ENCODE measurements around the gene NEUROD4. TPM values are rescaled to one million over a fixed set of nuclear protein-coding genes. Genes with fewer than 3 reads are reported as not detected.

Gene NEUROD4
- total RNA-seq, 2 experiments from 2014 or later, result not detected

DNA sequence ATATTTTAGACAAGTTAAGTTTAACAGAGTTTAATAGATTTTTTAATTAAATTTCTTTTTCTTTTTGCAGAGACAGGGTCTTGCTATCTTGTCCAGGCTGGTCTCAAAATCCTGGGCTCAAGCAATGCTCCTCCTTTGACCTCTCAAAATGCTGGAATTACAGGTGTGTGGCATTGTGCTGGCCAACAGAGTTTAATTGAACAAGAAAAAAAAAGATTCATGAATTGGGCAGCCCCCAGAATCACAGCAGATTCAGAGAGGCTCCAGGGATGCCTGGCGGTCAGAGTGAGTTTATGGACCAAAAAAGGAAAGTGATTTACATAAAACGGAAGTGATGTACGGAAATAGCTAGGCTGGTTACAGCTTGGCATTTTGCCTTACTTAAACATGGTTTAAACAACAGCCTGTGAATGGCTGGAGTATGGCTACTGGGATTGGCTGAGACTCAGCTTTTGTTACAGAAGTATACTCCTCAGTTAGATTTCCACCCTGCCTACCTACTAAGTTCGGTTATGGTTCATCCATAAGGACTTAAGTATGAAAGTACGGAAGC lies 20.7 kb upstream of the NEUROD4 start:
- ChIA-PET POLR2A (interaction anchor here (0.7 kb wide), 1 partner anchor 73 kb away, joined by 3 read pairs; no protein-coding TSS in a partner anchor), CTCF (interaction anchor here (11.2 kb wide), 1 partner anchor 71 kb away, joined by 182 read pairs; no protein-coding TSS in a partner anchor)
- Histone ChIP-seq H3K36me3 (ENCODE audit: insufficient read depth, low read length) (no peaks in the 10 kb centered on the region), H3K4me1 (ENCODE audit: insufficient read depth, low read length) (peaks cover 6% of the 10 kb centered on the region), H3K27ac (ENCODE audit: low read depth in 1 of 2, low read length in 2 of 2) (no peak overlapping the region), H3K4me3 (ENCODE audit: low read length) (no peak overlapping the region), H3K27me3 (ENCODE audit: control insufficient read depth in 1 of 2, insufficient read depth in 2 of 2, low read length in 2 of 2) (no peaks in the 10 kb centered on the region), H3K9me3 (ENCODE audit: control insufficient read depth in 1 of 2, insufficient read depth in 1 of 2, low read length in 2 of 2) (no peaks in the 10 kb centered on the region)
- Mint-ChIP-seq H3K27me3 (no peaks in the 10 kb centered on the region), H3K4me3 (no peak overlapping the region), H3K36me3 (ENCODE audit: low read depth) (no peaks in the 10 kb centered on the region), H3K27ac (no peak overlapping the region), H3K4me1 (ENCODE audit: low read depth) (peaks cover 24% of the 10 kb centered on the region), H3K9me3 (no peaks in the 10 kb centered on the region)
- no peak for ATAC-seq (ENCODE audit: poor library complexity)
- DNase-seq, result peak in 1 of 14 experiments; percentile 24
- intact Hi-C loops (cut with DNase I, micrococcal nuclease), result loop anchor here (5.0 to 10.0 kb wide), 3 partner anchors 143 to 404 kb away; no protein-coding TSS in a partner anchor
- TF ChIP-seq, protein P1, sequence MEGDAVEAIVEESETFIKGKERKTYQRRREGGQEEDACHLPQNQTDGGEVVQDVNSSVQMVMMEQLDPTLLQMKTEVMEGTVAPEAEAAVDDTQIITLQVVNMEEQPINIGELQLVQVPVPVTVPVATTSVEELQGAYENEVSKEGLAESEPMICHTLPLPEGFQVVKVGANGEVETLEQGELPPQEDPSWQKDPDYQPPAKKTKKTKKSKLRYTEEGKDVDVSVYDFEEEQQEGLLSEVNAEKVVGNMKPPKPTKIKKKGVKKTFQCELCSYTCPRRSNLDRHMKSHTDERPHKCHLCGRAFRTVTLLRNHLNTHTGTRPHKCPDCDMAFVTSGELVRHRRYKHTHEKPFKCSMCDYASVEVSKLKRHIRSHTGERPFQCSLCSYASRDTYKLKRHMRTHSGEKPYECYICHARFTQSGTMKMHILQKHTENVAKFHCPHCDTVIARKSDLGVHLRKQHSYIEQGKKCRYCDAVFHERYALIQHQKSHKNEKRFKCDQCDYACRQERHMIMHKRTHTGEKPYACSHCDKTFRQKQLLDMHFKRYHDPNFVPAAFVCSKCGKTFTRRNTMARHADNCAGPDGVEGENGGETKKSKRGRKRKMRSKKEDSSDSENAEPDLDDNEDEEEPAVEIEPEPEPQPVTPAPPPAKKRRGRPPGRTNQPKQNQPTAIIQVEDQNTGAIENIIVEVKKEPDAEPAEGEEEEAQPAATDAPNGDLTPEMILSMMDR (IDR thresholded peaks at IDR 0.05), result no peak

DNA sequence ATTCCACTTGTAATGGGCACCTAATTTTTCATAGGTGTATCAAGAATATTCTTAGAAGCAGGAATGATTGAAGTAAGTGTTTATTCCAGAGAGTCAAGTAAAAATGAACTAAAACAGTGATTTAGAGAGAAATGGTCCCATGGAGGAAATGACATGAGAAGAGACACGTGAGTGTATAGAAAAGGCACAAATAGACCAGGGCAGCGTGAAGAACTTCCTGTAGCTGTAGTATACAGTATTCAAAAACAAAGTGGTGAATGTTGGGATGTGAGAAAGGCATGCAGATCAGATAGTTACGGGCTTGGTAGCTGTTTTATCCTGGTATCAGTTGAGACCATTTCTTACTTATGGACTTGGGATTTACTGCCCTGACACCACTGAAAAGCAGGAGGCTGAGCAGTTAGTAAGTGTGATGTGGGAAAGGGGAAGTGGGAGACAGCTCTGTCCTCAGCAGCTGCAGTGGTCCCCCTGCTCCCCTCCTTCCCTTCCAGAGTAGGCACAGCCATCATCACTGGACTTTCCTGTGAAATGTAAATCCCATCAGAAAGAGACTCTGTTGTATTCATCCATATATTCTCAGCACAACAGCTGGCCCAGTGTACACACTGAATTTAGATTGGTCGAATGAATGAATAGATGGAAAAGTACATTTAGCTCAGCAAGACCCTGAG lies 18.4 kb upstream of the NEUROD4 start:
- CTCF ChIA-PET, result interaction anchor here (1.1 to 2.0 kb wide), 2 partner anchors 8 to 71 kb away, joined by 4 read pairs; no protein-coding TSS in a partner anchor
- DNase-seq (no peak), ATAC-seq (ENCODE audit: poor library complexity) (peak; percentile 44)
- Mint-ChIP-seq H3K4me1 (ENCODE audit: low read depth) (peaks cover 24% of the 10 kb centered on the region), H3K27ac (peak overlapping the region; percentile 22), H3K9me3 (peaks cover 5% of the 10 kb centered on the region), H3K27me3 (no peaks in the 10 kb centered on the region), H3K4me3 (no peak overlapping the region), H3K36me3 (ENCODE audit: low read depth) (peaks cover 11% of the 10 kb centered on the region)
- Histone ChIP-seq H3K9me3 (ENCODE audit: control insufficient read depth in 1 of 2, insufficient read depth in 1 of 2, low read length in 2 of 2) (no peaks in the 10 kb centered on the region), H3K4me1 (ENCODE audit: insufficient read depth, low read length) (peaks cover 6% of the 10 kb centered on the region), H3K27ac (ENCODE audit: low read depth in 1 of 2, low read length in 2 of 2) (peak overlapping the region in 1 of 2 donors; percentile 11), H3K36me3 (ENCODE audit: insufficient read depth, low read length) (no peaks in the 10 kb centered on the region), H3K4me3 (ENCODE audit: low read length) (no peak overlapping the region), H3K27me3 (ENCODE audit: control insufficient read depth in 1 of 2, insufficient read depth in 2 of 2, low read length in 2 of 2) (no peaks in the 10 kb centered on the region)
- TF ChIP-seq, protein P1 (IDR thresholded peaks at IDR 0.05), result no peak
- POLR2A ChIA-PET, result interaction anchor here (1.3 to 1.4 kb wide), 2 partner anchors 8 to 16 kb away, joined by 3 to 6 read pairs; partner anchors contain the start of gene TESPA1
- intact Hi-C loops (cut with DNase I, micrococcal nuclease), result no loop called here

DNA sequence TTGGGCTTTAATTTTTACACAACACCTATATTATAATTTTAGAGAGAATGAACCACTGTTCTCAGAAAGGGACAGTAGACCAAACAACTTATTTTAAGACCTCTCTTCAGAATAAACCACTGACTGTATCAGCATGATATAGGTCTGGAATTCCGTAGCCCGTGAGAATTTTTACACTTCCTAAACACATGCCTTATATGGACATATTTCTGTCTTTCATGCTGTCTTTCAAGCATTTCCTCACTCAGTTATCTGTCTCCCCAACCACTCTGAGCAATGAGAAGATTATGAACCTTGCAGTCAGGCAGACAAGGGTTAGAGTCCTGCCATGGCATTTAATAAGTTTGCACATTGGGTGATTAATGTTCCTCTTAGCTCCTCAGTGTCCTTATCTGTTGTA lies 17.4 kb upstream of the NEUROD4 start:
- Mint-ChIP-seq H3K4me3 (no peak overlapping the region), H3K27ac (no peak overlapping the region), H3K36me3 (ENCODE audit: low read depth) (peaks cover 11% of the 10 kb centered on the region), H3K4me1 (ENCODE audit: low read depth) (peaks cover 24% of the 10 kb centered on the region), H3K9me3 (peaks cover 5% of the 10 kb centered on the region), H3K27me3 (no peaks in the 10 kb centered on the region)
- ATAC-seq (ENCODE audit: poor library complexity) (no peak), DNase-seq (no peak)
- H3K27ac ChIP-seq (ENCODE audit: low read depth in 1 of 2, low read length in 2 of 2), result no peak overlapping the region
- intact Hi-C loops (cut with DNase I, micrococcal nuclease), result no loop called here
- no peaks in the 10 kb centered on the region for H3K27me3 ChIP-seq (ENCODE audit: control insufficient read depth in 1 of 2, insufficient read depth in 2 of 2, low read length in 2 of 2)
- TF ChIP-seq, protein P1 (IDR thresholded peaks at IDR 0.05), result no peak
- POLR2A ChIA-PET, result interaction anchor here (0.8 kb wide), 1 partner anchor 17 kb away, joined by 3 read pairs; no protein-coding TSS in a partner anchor
- no peaks in the 10 kb centered on the region for H3K36me3 ChIP-seq (ENCODE audit: insufficient read depth, low read length)
- H3K4me3 ChIP-seq (ENCODE audit: low read length), result no peak overlapping the region
- CTCF ChIA-PET, result interaction anchor here (0.9 to 2.0 kb wide), 2 partner anchors 9 to 66 kb away, joined by 3 to 4 read pairs; no protein-coding TSS in a partner anchor
- H3K9me3 ChIP-seq (ENCODE audit: control insufficient read depth in 1 of 2, insufficient read depth in 1 of 2, low read length in 2 of 2), result no peaks in the 10 kb centered on the region
- peaks cover 6% of the 10 kb centered on the region for H3K4me1 ChIP-seq (ENCODE audit: insufficient read depth, low read length)

Measured in CD4-positive, alpha-beta T cell (primary cell).